HG02870 (cell line): ENCODE data around the gene CNNM4.

Source experiments
- ATAC-seq: cut with Tn5 transposase; IDR thresholded peaks from one replicate; pipeline ENCODE4 v1.9.1; 2021; ENCODE audit warnings: mild to moderate bottlenecking, moderate library complexity; ENCODE audit not compliant: unreplicated experiment

The CNNM4 gene

GRCh38 chr2:96758987-96759386 lies 1.7 kb upstream of the CNNM4 start:
- ATAC-seq = no peak

- no peak for ATAC-seq
Measured at GRCh38 chr2:96759548-96759947, 1.2 kb upstream of the CNNM4 start.

GRCh38 chr2:96760986-96761832 lies 507 bp downstream of the CNNM4 start:
- ATAC-seq = peak; percentile 6

- no peak for ATAC-seq
Measured at GRCh38 chr2:96762529-96763311, 2.0 kb downstream of the CNNM4 start.

- no peak for ATAC-seq
Measured at GRCh38 chr2:96763511-96764252, 3.0 kb downstream of the CNNM4 start.

- no peak for ATAC-seq
Measured at GRCh38 chr2:96764253-96764637, 3.5 kb downstream of the CNNM4 start.

- no peak for ATAC-seq
Measured at GRCh38 chr2:96767135-96767871, 6.6 kb downstream of the CNNM4 start.

- peak; percentile 44 for ATAC-seq
Measured at GRCh38 chr2:96768083-96768561, 7.4 kb downstream of the CNNM4 start.

GRCh38 chr2:96769814-96770213 lies 9.1 kb downstream of the CNNM4 start:
- no peak for ATAC-seq

- no peak for ATAC-seq
Measured at GRCh38 chr2:96770442-96771202, 9.9 kb downstream of the CNNM4 start.

- ATAC-seq = no peak
Measured at GRCh38 chr2:96771796-96772618, 11.3 kb downstream of the CNNM4 start.

- ATAC-seq = peak; percentile 62
Measured at GRCh38 chr2:96772903-96773671, 12.4 kb downstream of the CNNM4 start.

GRCh38 chr2:96773922-96774321 lies 13.2 kb downstream of the CNNM4 start:
- no peak for ATAC-seq

GRCh38 chr2:96775160-96775559 lies 14.5 kb downstream of the CNNM4 start:
- no peak for ATAC-seq

GRCh38 chr2:96783388-96783787 lies 22.7 kb downstream of the CNNM4 start:
- ATAC-seq = no peak

GRCh38 chr2:96787411-96787810 lies 26.7 kb downstream of the CNNM4 start:
- no peak for ATAC-seq

- ATAC-seq = no peak
Measured at GRCh38 chr2:96788442-96789244, 27.9 kb downstream of the CNNM4 start.
